Activated CD4-positive, alpha-beta T cell treated with anti-CD3 and anti-CD28 coated beads for 36 hours (primary cell): ENCODE measurements around the gene MAP7D2. TPM values are rescaled to one million over a fixed set of nuclear protein-coding genes. Genes with fewer than 3 reads are reported as not detected.
"Not testable (repeated sequence)": the region's sequence is repeated elsewhere in the genome, so short reads cannot be mapped to it uniquely, and the experiment has no call there.

Source experiments
- ATAC-seq: fragments of 200-7000 bp; cut with Tn5 transposase; one replicate; pipeline ENCODE4 v1.10.0; 2021; ENCODE audit warnings: mild to moderate bottlenecking, moderate library complexity
- CTCF ChIA-PET: fragments of 350-600 bp; sonication (Branson Sonifier 250); formaldehyde crosslinking; loops from one replicate; lab custom pipeline; 2021; ENCODE audit warnings: antibody characterized with exemption; lab: Charles Lee
- POLR2A ChIA-PET: fragments of 350-600 bp; sonication (Branson Sonifier 250); formaldehyde crosslinking; loops from one replicate; lab custom pipeline; 2021; ENCODE audit warnings: antibody characterized with exemption, inconsistent platforms; lab: Charles Lee
- DNase-seq: peaks from one replicate; pipeline ENCODE4 v3.0.0-alpha.2; 2020
- H3K27ac Mint-ChIP-seq: one replicate; pipeline ENCODE4 v1.8.0; 2021; ENCODE audit warnings: mixed read lengths
- H3K27me3 Mint-ChIP-seq: one replicate; pipeline ENCODE4 v1.8.0; 2021; ENCODE audit warnings: mixed read lengths
- H3K36me3 Mint-ChIP-seq: one replicate; pipeline ENCODE4 v1.8.0; 2021; ENCODE audit warnings: low read depth, mixed read lengths
- H3K4me1 Mint-ChIP-seq: one replicate; pipeline ENCODE4 v1.8.0; 2021; ENCODE audit warnings: mixed read lengths
- H3K4me3 Mint-ChIP-seq: one replicate; pipeline ENCODE4 v1.8.0; 2021; ENCODE audit warnings: mild to moderate bottlenecking, moderate library complexity, mixed read lengths
- H3K9me3 Mint-ChIP-seq: one replicate; pipeline ENCODE4 v1.8.0; 2021; ENCODE audit warnings: low read depth, mixed read lengths
- intact Hi-C, 2 experiments: fragments of 100-400 bp; cut with DNase I in 1 of 2; cut with micrococcal nuclease in 1 of 2; formaldehyde crosslinking; loops; one replicate each; pipeline versions ENCODE4 v1.14.2 to v1.15.1; 2022 to 2024; cut with DNase I, micrococcal nuclease
- total RNA-seq, 2 experiments: library from RNA; stranded (reverse); gene quantifications; one replicate each; pipeline ENCODE4 v1.2.3, GENCODE V29; 2021

Gene MAP7D2
- total RNA-seq, 2 experiments from 2014 or later = 0.44 to 0.59 TPM

- intact Hi-C loops = loop anchor here (2.0 to 5.0 kb wide), 4 partner anchors 72 to 302 kb away; partner anchors contain the start of genes BCLAF3 (in 1 of the 2) and RPS6KA3 (in 1 of the 2)
- ChIA-PET POLR2A (no interaction called here), CTCF (no interaction called here)
- peak overlapping the region; percentile 45 for H3K27ac Mint-ChIP-seq
- peaks cover 49% of the 10 kb centered on the region for H3K4me1 Mint-ChIP-seq
- ATAC-seq (no peak), DNase-seq (no peak)
- no peaks in the 10 kb centered on the region for H3K9me3 Mint-ChIP-seq
- H3K36me3 Mint-ChIP-seq = peaks cover 32% of the 10 kb centered on the region
- H3K27me3 Mint-ChIP-seq = no peaks in the 10 kb centered on the region
- H3K4me3 Mint-ChIP-seq = peak overlapping the region; percentile 79
Observed at GRCh38 chrX:20139966-20140365, 23.3 kb upstream of the MAP7D2 start.

- ChIA-PET CTCF (no interaction called here), POLR2A (no interaction called here)
- no peaks in the 10 kb centered on the region for H3K9me3 Mint-ChIP-seq
- ATAC-seq = no peak
- no peaks in the 10 kb centered on the region for H3K27me3 Mint-ChIP-seq
- peaks cover 38% of the 10 kb centered on the region for H3K36me3 Mint-ChIP-seq
- peak overlapping the region; percentile 15 for H3K4me3 Mint-ChIP-seq
- intact Hi-C loops = no loop called here
- peaks cover 32% of the 10 kb centered on the region for H3K4me1 Mint-ChIP-seq
- no peak for DNase-seq
- H3K27ac Mint-ChIP-seq = peak overlapping the region; percentile 83
Observed at GRCh38 chrX:20135944-20136343, 19.2 kb upstream of the MAP7D2 start.

GRCh38 chrX:20132666-20133065, 16.0 kb upstream of the MAP7D2 start:
- Mint-ChIP-seq H3K9me3 (no peaks in the 10 kb centered on the region), H3K27me3 (no peaks in the 10 kb centered on the region), H3K36me3 (peaks cover 27% of the 10 kb centered on the region), H3K4me1 (peaks cover 16% of the 10 kb centered on the region), H3K4me3 (no peak overlapping the region), H3K27ac (no peak overlapping the region)
- ATAC-seq = no peak
- intact Hi-C loops = no loop called here
- ChIA-PET CTCF (no interaction called here), POLR2A (no interaction called here)
- no peak for DNase-seq

GRCh38 chrX:20130357-20130756, 13.7 kb upstream of the MAP7D2 start:
- CTCF ChIA-PET = interaction anchor here (0.6 kb wide), 1 partner anchor 62 kb away, joined by 3 read pairs; no protein-coding TSS in a partner anchor
- no peak for ATAC-seq

GRCh38 chrX:20129547-20129946, 12.8 kb upstream of the MAP7D2 start:
- intact Hi-C loops = loop anchor here in 1 of 2 experiments (5.0 kb wide), 1 partner anchor 227 kb away; no protein-coding TSS in a partner anchor
- POLR2A ChIA-PET = interaction anchor here (0.7 kb wide), 1 partner anchor 30 kb away, joined by 3 read pairs; no protein-coding TSS in a partner anchor
- Mint-ChIP-seq H3K4me3 (no peak overlapping the region), H3K36me3 (peaks cover 13% of the 10 kb centered on the region), H3K9me3 (no peaks in the 10 kb centered on the region), H3K27me3 (no peaks in the 10 kb centered on the region), H3K27ac (no peak overlapping the region), H3K4me1 (no peaks in the 10 kb centered on the region)
- DNase-seq (no peak), ATAC-seq (no peak)
- CTCF ChIA-PET = interaction anchor here (0.7 kb wide), 1 partner anchor 10 kb away, joined by 3 read pairs; no protein-coding TSS in a partner anchor

More at GRCh38 chrX:20130357-20130756, 13.7 kb upstream of the MAP7D2 start:
- Mint-ChIP-seq H3K9me3 (no peaks in the 10 kb centered on the region), H3K36me3 (peaks cover 13% of the 10 kb centered on the region), H3K27me3 (no peaks in the 10 kb centered on the region), H3K4me1 (no peaks in the 10 kb centered on the region), H3K27ac (no peak overlapping the region), H3K4me3 (no peak overlapping the region)
- POLR2A ChIA-PET = interaction anchor here (0.8 kb wide), 1 partner anchor 11 kb away, joined by 3 read pairs; the partner anchor contains the start of gene EIF1AX
- no peak for DNase-seq
- intact Hi-C loops = no loop called here

GRCh38 chrX:20128670-20129069, 12.0 kb upstream of the MAP7D2 start:
- no peak overlapping the region for H3K4me3 Mint-ChIP-seq
- no peaks in the 10 kb centered on the region for H3K27me3 Mint-ChIP-seq
- POLR2A ChIA-PET = no interaction called here
- no peaks in the 10 kb centered on the region for H3K4me1 Mint-ChIP-seq
- no peaks in the 10 kb centered on the region for H3K9me3 Mint-ChIP-seq
- intact Hi-C loops = loop anchor here in 1 of 2 experiments (5.0 kb wide), 1 partner anchor 226 kb away; no protein-coding TSS in a partner anchor
- DNase-seq = no peak
- no peak overlapping the region for H3K27ac Mint-ChIP-seq
- ATAC-seq = no peak
- peaks cover 13% of the 10 kb centered on the region for H3K36me3 Mint-ChIP-seq
- CTCF ChIA-PET = no interaction called here

- H3K9me3 Mint-ChIP-seq, H3K4me3 Mint-ChIP-seq, CTCF ChIA-PET: not testable (repeated sequence)
Observed at GRCh38 chrX:20127440-20127839, 10.7 kb upstream of the MAP7D2 start.

GRCh38 chrX:20126833-20127232, 10.1 kb upstream of the MAP7D2 start:
- DNase-seq, ATAC-seq, H3K9me3 Mint-ChIP-seq, POLR2A ChIA-PET, H3K27ac Mint-ChIP-seq, CTCF ChIA-PET, H3K4me1 Mint-ChIP-seq, H3K27me3 Mint-ChIP-seq, H3K36me3 Mint-ChIP-seq, H3K4me3 Mint-ChIP-seq: not testable (repeated sequence)
- intact Hi-C loops = loop anchor here in 1 of 2 experiments (5.0 kb wide), 1 partner anchor 225 kb away; no protein-coding TSS in a partner anchor

More at GRCh38 chrX:20127440-20127839, 10.7 kb upstream of the MAP7D2 start:
- intact Hi-C loops = loop anchor here in 1 of 2 experiments (5.0 kb wide), 1 partner anchor 225 kb away; no protein-coding TSS in a partner anchor
- DNase-seq, POLR2A ChIA-PET, H3K36me3 Mint-ChIP-seq, ATAC-seq, H3K27me3 Mint-ChIP-seq, H3K27ac Mint-ChIP-seq, H3K4me1 Mint-ChIP-seq: not testable (repeated sequence)

- CTCF ChIA-PET = interaction anchor here (1.5 kb wide), 1 partner anchor 16 kb away, joined by 3 read pairs; no protein-coding TSS in a partner anchor
- ATAC-seq (no peak), DNase-seq (no peak)
- no peaks in the 10 kb centered on the region for H3K27me3 Mint-ChIP-seq
- H3K9me3 Mint-ChIP-seq = no peaks in the 10 kb centered on the region
- POLR2A ChIA-PET = no interaction called here
- H3K36me3 Mint-ChIP-seq = peaks cover 4% of the 10 kb centered on the region
- no peak overlapping the region for H3K4me3 Mint-ChIP-seq
- no peak overlapping the region for H3K27ac Mint-ChIP-seq
- no peaks in the 10 kb centered on the region for H3K4me1 Mint-ChIP-seq
- intact Hi-C loops = loop anchor here in 1 of 2 experiments (5.0 kb wide), 1 partner anchor 223 kb away; no protein-coding TSS in a partner anchor
Observed at GRCh38 chrX:20124964-20125363, 8.3 kb upstream of the MAP7D2 start.

- Mint-ChIP-seq H3K9me3 (no peaks in the 10 kb centered on the region), H3K4me3 (no peak overlapping the region), H3K36me3 (no peaks in the 10 kb centered on the region), H3K27me3 (peaks cover 15% of the 10 kb centered on the region), H3K4me1 (no peaks in the 10 kb centered on the region), H3K27ac (no peak overlapping the region)
- ATAC-seq (no peak), DNase-seq (no peak)
- ChIA-PET POLR2A (no interaction called here), CTCF (no interaction called here)
- intact Hi-C loops = loop anchor here in 1 of 2 experiments (5.0 kb wide), 1 partner anchor 211 kb away; no protein-coding TSS in a partner anchor
Observed at GRCh38 chrX:20118065-20118824, 1.5 kb upstream of the MAP7D2 start.

GRCh38 chrX:20116087-20116576, 575 bp downstream of the MAP7D2 start:
- Mint-ChIP-seq H3K27ac (no peak overlapping the region), H3K4me3 (peak overlapping the region; percentile 35), H3K27me3 (peaks cover 15% of the 10 kb centered on the region), H3K36me3 (no peaks in the 10 kb centered on the region), H3K4me1 (no peaks in the 10 kb centered on the region), H3K9me3 (no peaks in the 10 kb centered on the region)
- ATAC-seq (no peak), DNase-seq (peak; percentile 9)
- intact Hi-C loops = loop anchor here in 1 of 2 experiments (5.0 kb wide), 1 partner anchor 209 kb away; no protein-coding TSS in a partner anchor
- POLR2A ChIA-PET = no interaction called here
- CTCF ChIA-PET = no interaction called here
